GM23338 (cell line): ENCODE results near the gene NPFF. TPM values are rescaled to one million over a fixed set of nuclear protein-coding genes. Genes with fewer than 3 reads are reported as not detected.

Source experiments
- ATAC-seq: fragments of 200-7000 bp; cut with Tn5 transposase; 3 replicates; pipeline ENCODE4 v1.9.1; 2020
- DNase-seq: peaks from one replicate; pipeline ENCODE4 v3.0.0-alpha.2; 2015; ENCODE audit warnings: low spot score
- H2AFZ ChIP-seq: fragments of 200-600 bp; sonication (generic); 2 replicates; pipeline ENCODE4 v1.8.0; 2016; ENCODE audit warnings: antibody characterized with exemption, mild to moderate bottlenecking, moderate library complexity
- H3F3A ChIP-seq: fragments of 200-600 bp; sonication (generic); replicated peaks from 2 replicates; pipeline ENCODE4 v1.8.0; 2017; ENCODE audit warnings: antibody characterized with exemption, mixed run types, low read depth
- H3K27ac ChIP-seq: fragments of 200-600 bp; sonication (generic); 2 replicates; pipeline ENCODE4 v1.6.1; 2016; ENCODE audit warnings: low read depth
- H3K27me3 ChIP-seq: fragments of 200-600 bp; sonication (generic); 2 replicates; pipeline ENCODE4 v1.8.0; 2016; ENCODE audit warnings: mild to moderate bottlenecking, mixed run types, moderate library complexity; ENCODE audit not compliant: insufficient read depth
- H3K36me3 ChIP-seq: fragments of 200-600 bp; sonication (generic); 2 replicates; pipeline ENCODE4 v1.8.0; 2016; ENCODE audit warnings: mild to moderate bottlenecking; ENCODE audit not compliant: insufficient read depth
- H3K4me1 ChIP-seq: fragments of 200-600 bp; sonication (generic); 2 replicates; pipeline ENCODE4 v1.8.0; 2016; ENCODE audit warnings: mild to moderate bottlenecking, moderate library complexity; ENCODE audit not compliant: insufficient read depth
- H3K4me2 ChIP-seq: fragments of 200-600 bp; sonication (generic); 2 replicates; pipeline ENCODE4 v1.7.1; 2017; ENCODE audit warnings: mixed run types
- H3K4me3 ChIP-seq: fragments of 200-600 bp; sonication (generic); 2 replicates; pipeline ENCODE4 v1.6.1; 2016; ENCODE audit warnings: mixed run types
- H3K79me2 ChIP-seq: fragments of 200-600 bp; sonication (generic); replicated peaks from 2 replicates; pipeline ENCODE4 v1.8.0; 2017; ENCODE audit warnings: mild to moderate bottlenecking; ENCODE audit not compliant: insufficient read depth
- H3K9me2 ChIP-seq: fragments of 200-600 bp; sonication (generic); 2 replicates; pipeline ENCODE4 v1.8.0; 2017; ENCODE audit not compliant: insufficient read depth
- H4K20me1 ChIP-seq: fragments of 200-600 bp; sonication (generic); replicated peaks from 2 replicates; pipeline ENCODE4 v1.8.0; 2017; ENCODE audit warnings: mild to moderate bottlenecking; ENCODE audit not compliant: insufficient read depth
- H3K27ac Mint-ChIP-seq: 2 replicates; pipeline ENCODE4 v1.8.0; 2020; ENCODE audit warnings: inconsistent platforms, mild to moderate bottlenecking, moderate library complexity, mixed read lengths
- H3K27me3 Mint-ChIP-seq: 3 replicates; pipeline ENCODE4 v1.8.0; 2022; ENCODE audit warnings: low read depth, mild to moderate bottlenecking, moderate library complexity, mixed read lengths, inconsistent platforms; ENCODE audit not compliant: insufficient read depth, poor library complexity
- H3K36me3 Mint-ChIP-seq: 3 replicates; pipeline ENCODE4 v1.8.0; 2021; ENCODE audit warnings: low read depth, mild to moderate bottlenecking, inconsistent platforms, moderate library complexity, mixed read lengths
- H3K4me1 Mint-ChIP-seq: 3 replicates; pipeline ENCODE4 v1.8.0; 2020; ENCODE audit warnings: mild to moderate bottlenecking, inconsistent platforms, mixed read lengths
- H3K4me3 Mint-ChIP-seq: 3 replicates; pipeline ENCODE4 v1.8.0; 2021; ENCODE audit warnings: moderate library complexity, mild to moderate bottlenecking, inconsistent platforms, mixed read lengths
- H3K9me3 Mint-ChIP-seq: 3 replicates; pipeline ENCODE4 v1.8.0; 2020; ENCODE audit warnings: moderate library complexity, mild to moderate bottlenecking, inconsistent platforms, mixed read lengths
- CREB1 ChIP-seq: fragments of 250-450 bp; sonication (Bioruptor Pico); IDR thresholded peaks from 2 replicates; pipeline ENCODE4 v1.5.0; 2020; ENCODE audit warnings: low read depth, mild to moderate bottlenecking, moderate library complexity
- POLR2AphosphoS5 ChIP-seq: IDR thresholded peaks from 2 replicates; pipeline ENCODE4 v1.6.1; 2016; ENCODE audit warnings: antibody characterized with exemption, low read depth
- ZNF331 ChIP-seq: fragments of 250-450 bp; sonication (Bioruptor Pico); IDR thresholded peaks from 2 replicates; pipeline ENCODE4 v1.5.0; 2020; ENCODE audit warnings: low read depth, mild to moderate bottlenecking, moderate library complexity
- ZNF462 ChIP-seq: fragments of 250-450 bp; sonication (Bioruptor Pico); IDR thresholded peaks from 2 replicates; pipeline ENCODE4 v1.5.0; 2020; ENCODE audit warnings: mild to moderate bottlenecking, moderate library complexity
- polyA plus RNA-seq: library from polyadenylated mRNA; unstranded; fragments of >200 nt; fragmentation: Nextera tagmentation; extraction: Ambion mirVana; gene quantifications from 2 replicates; pipeline ENCODE4 v1.2.1, GENCODE V29; 2016
- total RNA-seq: library from RNA; depleted of rRNA; stranded (reverse); fragments of >200 nt; shearing (Covaris generic); gene quantifications from 2 replicates; pipeline ENCODE4 v1.2.3, GENCODE V29; 2014
- TF ChIP-seq, protein P1 (sequence below): IDR thresholded peaks from one replicate; pipeline ENCODE4 v1.6.1; 2018; ENCODE audit warnings: antibody characterized with exemption; ENCODE audit not compliant: unreplicated experiment
- TF ChIP-seq, protein P2 (sequence below): IDR thresholded peaks from 2 replicates; pipeline ENCODE4 v1.6.1; 2016; ENCODE audit warnings: antibody characterized with exemption

Gene NPFF
- total and polyA plus RNA-seq, 2 experiments from 2014 or later, result 0.69 to 0.71 TPM

DNA sequence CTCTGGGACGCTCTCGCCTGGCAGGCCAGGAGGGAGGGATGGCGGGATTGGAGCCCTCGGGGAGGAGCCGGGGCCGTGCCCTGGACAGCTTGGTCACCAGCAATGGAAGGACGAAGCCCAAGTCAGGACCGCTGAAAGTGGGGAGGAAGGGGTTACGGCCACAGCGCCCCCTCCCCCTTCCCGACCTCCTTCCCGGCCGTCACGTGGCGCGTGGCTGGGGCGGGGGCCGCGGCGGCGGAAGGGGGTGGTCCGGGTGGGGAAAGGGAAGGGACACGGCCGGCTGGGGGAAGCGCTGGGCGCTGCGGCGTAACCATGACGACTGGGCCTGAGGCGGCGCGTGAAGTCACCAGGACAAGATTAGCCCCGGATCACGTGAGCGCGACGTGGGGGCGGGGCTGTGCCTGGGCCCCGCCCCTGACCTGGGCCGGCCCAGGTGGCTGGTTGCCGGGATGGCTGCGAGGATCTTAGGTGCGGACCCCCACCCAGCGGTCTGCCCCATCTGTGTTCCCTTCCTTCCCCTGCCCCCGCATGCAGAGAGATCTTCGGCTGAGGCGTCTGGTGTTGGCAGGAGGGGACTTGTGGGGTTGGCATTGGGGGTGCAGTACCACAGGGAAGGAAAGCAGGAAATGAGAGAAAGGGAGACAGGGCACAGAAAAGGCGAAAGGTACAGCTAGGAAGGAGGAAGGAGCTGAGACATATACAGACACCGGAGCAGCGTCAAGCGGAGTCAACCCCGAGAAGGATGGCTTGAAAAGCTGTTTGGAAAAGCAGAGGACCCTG is 14.3 kb downstream of the NPFF start:
- H3K79me2 ChIP-seq, result peaks cover 12% of the 10 kb centered on the region; the same call in 1 of the 2 replicates

DNA sequence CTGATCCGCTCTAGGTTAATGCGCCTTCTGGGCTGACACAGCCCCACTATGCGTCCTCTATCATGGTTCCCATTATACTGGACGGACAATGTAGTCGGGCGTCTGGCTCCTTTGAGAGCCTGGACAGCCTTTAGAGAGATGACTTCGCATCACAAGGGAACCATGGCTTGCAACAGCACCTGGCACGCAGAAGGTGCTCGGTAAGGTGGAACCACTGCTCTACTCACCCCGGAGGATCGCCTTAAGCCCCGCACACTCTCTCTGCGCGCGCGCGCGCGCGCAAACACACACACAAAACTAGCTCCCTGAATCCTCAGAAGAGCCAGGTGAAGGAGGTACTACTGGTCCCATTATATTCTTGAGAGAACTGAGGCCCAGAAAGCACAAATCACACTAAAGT is 15.1 kb downstream of the NPFF start:
- Mint-ChIP-seq H3K9me3 (no peaks in the 10 kb centered on the region; the same call in 2 of the 3 replicates), H3K4me3 (peak overlapping the region; percentile 92), H3K27ac (peak overlapping the region; percentile 88), H3K4me1 (peaks cover 40% of the 10 kb centered on the region), H3K27me3 (peaks cover 10% of the 10 kb centered on the region), H3K36me3 (peaks cover 8% of the 10 kb centered on the region; the same call in 2 of the 3 replicates)
- H3K9me2 ChIP-seq, result no peaks in the 10 kb centered on the region
- H3K4me1 ChIP-seq, result peaks cover 24% of the 10 kb centered on the region
- H3K4me2 ChIP-seq, result peak overlapping the region; percentile 98
- ATAC-seq (peak; percentile 23), DNase-seq (peak; percentile 46)
- peaks cover 8% of the 10 kb centered on the region; the same call in 1 of the 2 replicates for H4K20me1 ChIP-seq
- H2AFZ ChIP-seq, result peak overlapping the region; percentile 86
- peaks cover 9% of the 10 kb centered on the region; the same call in 1 of the 2 replicates for H3F3A ChIP-seq
- H3K36me3 ChIP-seq, result no peaks in the 10 kb centered on the region
- H3K27me3 ChIP-seq, result no peaks in the 10 kb centered on the region
- peak overlapping the region; percentile 82 for H3K4me3 ChIP-seq
- peak overlapping the region; percentile 91; the same call in 1 of the 2 replicates for H3K27ac ChIP-seq
- H3K79me2 ChIP-seq, result peaks cover 4% of the 10 kb centered on the region; the same call in 1 of the 2 replicates
- TF ChIP-seq ZNF462, result no peak
- no peak for TF ChIP-seq CREB1 (CRISPR knock-in tag)
- TF ChIP-seq, protein P1, sequence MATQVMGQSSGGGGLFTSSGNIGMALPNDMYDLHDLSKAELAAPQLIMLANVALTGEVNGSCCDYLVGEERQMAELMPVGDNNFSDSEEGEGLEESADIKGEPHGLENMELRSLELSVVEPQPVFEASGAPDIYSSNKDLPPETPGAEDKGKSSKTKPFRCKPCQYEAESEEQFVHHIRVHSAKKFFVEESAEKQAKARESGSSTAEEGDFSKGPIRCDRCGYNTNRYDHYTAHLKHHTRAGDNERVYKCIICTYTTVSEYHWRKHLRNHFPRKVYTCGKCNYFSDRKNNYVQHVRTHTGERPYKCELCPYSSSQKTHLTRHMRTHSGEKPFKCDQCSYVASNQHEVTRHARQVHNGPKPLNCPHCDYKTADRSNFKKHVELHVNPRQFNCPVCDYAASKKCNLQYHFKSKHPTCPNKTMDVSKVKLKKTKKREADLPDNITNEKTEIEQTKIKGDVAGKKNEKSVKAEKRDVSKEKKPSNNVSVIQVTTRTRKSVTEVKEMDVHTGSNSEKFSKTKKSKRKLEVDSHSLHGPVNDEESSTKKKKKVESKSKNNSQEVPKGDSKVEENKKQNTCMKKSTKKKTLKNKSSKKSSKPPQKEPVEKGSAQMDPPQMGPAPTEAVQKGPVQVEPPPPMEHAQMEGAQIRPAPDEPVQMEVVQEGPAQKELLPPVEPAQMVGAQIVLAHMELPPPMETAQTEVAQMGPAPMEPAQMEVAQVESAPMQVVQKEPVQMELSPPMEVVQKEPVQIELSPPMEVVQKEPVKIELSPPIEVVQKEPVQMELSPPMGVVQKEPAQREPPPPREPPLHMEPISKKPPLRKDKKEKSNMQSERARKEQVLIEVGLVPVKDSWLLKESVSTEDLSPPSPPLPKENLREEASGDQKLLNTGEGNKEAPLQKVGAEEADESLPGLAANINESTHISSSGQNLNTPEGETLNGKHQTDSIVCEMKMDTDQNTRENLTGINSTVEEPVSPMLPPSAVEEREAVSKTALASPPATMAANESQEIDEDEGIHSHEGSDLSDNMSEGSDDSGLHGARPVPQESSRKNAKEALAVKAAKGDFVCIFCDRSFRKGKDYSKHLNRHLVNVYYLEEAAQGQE, result no peak
- no peak for TF ChIP-seq ZNF331

More for the DNA sequence above, 14.3 kb downstream of the NPFF start:
- peak; percentile 97 for DNase-seq
- peaks cover 28% of the 10 kb centered on the region for H3K4me1 ChIP-seq
- peak overlapping the region; percentile 91 for H3K27ac ChIP-seq
- no peaks in the 10 kb centered on the region for H3K9me2 ChIP-seq
- H3F3A ChIP-seq, result peaks cover 9% of the 10 kb centered on the region; the same call in 1 of the 2 replicates
- H2AFZ ChIP-seq, result peak overlapping the region; percentile 92
- H3K36me3 ChIP-seq, result no peaks in the 10 kb centered on the region
- Mint-ChIP-seq H3K27me3 (peaks cover 10% of the 10 kb centered on the region), H3K36me3 (peaks cover 3% of the 10 kb centered on the region; the same call in 2 of the 3 replicates), H3K4me1 (peaks cover 48% of the 10 kb centered on the region), H3K4me3 (peak overlapping the region; percentile 92), H3K27ac (peak overlapping the region; percentile 95), H3K9me3 (no peaks in the 10 kb centered on the region; the same call in 2 of the 3 replicates)
- H4K20me1 ChIP-seq, result peaks cover 8% of the 10 kb centered on the region; the same call in 1 of the 2 replicates
- peak overlapping the region; percentile 82 for H3K4me3 ChIP-seq
- ATAC-seq, result peak; percentile 75
- H3K27me3 ChIP-seq, result no peaks in the 10 kb centered on the region
- TF ChIP-seq, protein P2, sequence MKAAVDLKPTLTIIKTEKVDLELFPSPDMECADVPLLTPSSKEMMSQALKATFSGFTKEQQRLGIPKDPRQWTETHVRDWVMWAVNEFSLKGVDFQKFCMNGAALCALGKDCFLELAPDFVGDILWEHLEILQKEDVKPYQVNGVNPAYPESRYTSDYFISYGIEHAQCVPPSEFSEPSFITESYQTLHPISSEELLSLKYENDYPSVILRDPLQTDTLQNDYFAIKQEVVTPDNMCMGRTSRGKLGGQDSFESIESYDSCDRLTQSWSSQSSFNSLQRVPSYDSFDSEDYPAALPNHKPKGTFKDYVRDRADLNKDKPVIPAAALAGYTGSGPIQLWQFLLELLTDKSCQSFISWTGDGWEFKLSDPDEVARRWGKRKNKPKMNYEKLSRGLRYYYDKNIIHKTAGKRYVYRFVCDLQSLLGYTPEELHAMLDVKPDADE, result peak; percentile 34
- no peak for TF ChIP-seq ZNF331
- TF ChIP-seq POLR2AphosphoS5, result peak; percentile 65
- H3K4me2 ChIP-seq, result peak overlapping the region; percentile 98
